GM23248 (cell line): ENCODE measurements around the gene SRRM4.

Experiments
- EZH2 ChIP-seq: fragments of 200-600 bp; sonication (generic); IDR thresholded peaks from 2 replicates; pipeline ENCODE4 v1.6.1; 2018; ENCODE audit warnings: antibody characterized with exemption, mild to moderate bottlenecking; ENCODE audit not compliant: insufficient read depth, poor library complexity, severe bottlenecking
- EZH2phosphoT487 ChIP-seq: fragments of 200-600 bp; sonication (generic); IDR thresholded peaks from 2 replicates; pipeline ENCODE4 v1.6.1; 2018; ENCODE audit warnings: antibody characterized with exemption, moderate library complexity, mild to moderate bottlenecking, low read depth; ENCODE audit not compliant: insufficient read depth

GRCh38 chr12:119171691-119172425 is 190.5 kb downstream of the SRRM4 start:
- no peak for TF ChIP-seq EZH2phosphoT487
- TF ChIP-seq EZH2 = no peak
